ENCODE data around the gene RASA3. TPM values are rescaled to one million over a fixed set of nuclear protein-coding genes. Genes with fewer than 3 reads are reported as not detected.

The RASA3 gene
- total and polyA plus RNA-seq, 2 donors (not counting 3 experiments of a cell fraction or from before 2014, with no cell fraction given), result 26.5 to 53.8 TPM

DNA sequence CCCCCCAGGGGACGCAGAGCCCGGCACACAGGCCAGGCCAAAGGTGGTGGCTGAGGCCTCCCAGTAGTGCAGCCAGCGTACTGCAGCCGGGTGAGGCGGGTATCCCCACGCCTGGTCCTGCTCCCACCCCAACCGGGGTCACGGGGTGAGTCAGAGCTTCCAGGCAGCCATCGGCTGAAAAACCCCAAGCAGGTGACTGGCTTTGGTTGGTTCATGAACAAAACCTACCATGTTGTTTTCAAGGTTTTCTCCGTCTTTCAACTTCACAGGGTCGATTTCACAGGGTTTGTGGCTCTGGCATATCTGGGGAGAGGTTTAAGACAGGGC, 116.5 kb downstream of the RASA3 start:
- Histone ChIP-seq H3K9me1 (replicated peaks; ENCODE audit: control insufficient read depth, extremely low read depth, insufficient read depth, low read length) (no peaks in the 10 kb centered on the region), H3K9ac (replicated peaks; ENCODE audit: extremely low read depth, insufficient read depth, low read length) (no peak overlapping the region), H3K4me1 (ENCODE audit: control insufficient read depth, extremely low read depth, insufficient read depth, low read length) (no peaks in the 10 kb centered on the region), H3K36me3 (ENCODE audit: control insufficient read depth in 2 of 2, extremely low read depth in 1 of 2, insufficient read depth in 2 of 2, low read length in 2 of 2) (peaks cover 10 to 68% of the 10 kb centered on the region in 2 experiments), H4K20me1 (replicated peaks; ENCODE audit: control insufficient read depth, extremely low read depth, insufficient read depth, low read length) (no peaks in the 10 kb centered on the region), H2AFZ (ENCODE audit: low read depth, low read length) (no peak overlapping the region), H3K79me2 (ENCODE audit: control insufficient read depth, insufficient read depth, low read length) (no peaks in the 10 kb centered on the region), H3K4me3 (replicated peaks in 1 of 3; ENCODE audit: insufficient read depth in 1 of 3, low read depth in 1 of 3, low read length in 3 of 3) (no peak overlapping the region), H3K9me3 (replicated peaks; ENCODE audit: control insufficient read depth, insufficient read depth, low read length) (no peaks in the 10 kb centered on the region), H3K27ac (ENCODE audit: insufficient read depth, low read depth, low read length) (no peak overlapping the region), H3K4me2 (ENCODE audit: insufficient read depth, low read length) (no peak overlapping the region), H3K27me3 (ENCODE audit: control insufficient read depth in 2 of 2, insufficient read depth in 2 of 2, low read length in 2 of 2) (no peaks in the 10 kb centered on the region)
- ChIA-PET CTCF (interaction anchor here (1.0 kb wide), 1 partner anchor 18 kb away, joined by 3 read pairs; no protein-coding TSS in a partner anchor), POLR2A (no interaction called here)
- FAIRE-seq (no peak), DNase-seq (ENCODE audit: low read depth, low spot score) (no peak)
- dilution Hi-C loops (cut with MboI; ENCODE audit: extremely low pct_ligation_motif_present, low sequenced_read_pairs), result no loop called here
- no peak for TF ChIP-seq POLR2A (IDR thresholded peaks at IDR 0.05; ENCODE audit: low read depth, low read length)
- no peak for TF ChIP-seq EZH2 (IDR thresholded peaks at IDR 0.05; ENCODE audit: borderline replicate concordance, low read depth, low read length, severe bottlenecking)
- no peak for TF ChIP-seq FOS (IDR thresholded peaks at IDR 0.05; ENCODE audit: borderline replicate concordance, insufficient read depth, low read length)
- TF ChIP-seq POLR2AphosphoS5 (IDR thresholded peaks at IDR 0.05; ENCODE audit: insufficient read depth, low read depth, low read length), result peak; percentile 10
- TF ChIP-seq MYC (IDR thresholded peaks at IDR 0.05; ENCODE audit: low read depth, low read length), result no peak
- BruUV-seq (replicated peaks), result no TSS peak
- intact Hi-C loops (cut with micrococcal nuclease), result no loop called here

DNA sequence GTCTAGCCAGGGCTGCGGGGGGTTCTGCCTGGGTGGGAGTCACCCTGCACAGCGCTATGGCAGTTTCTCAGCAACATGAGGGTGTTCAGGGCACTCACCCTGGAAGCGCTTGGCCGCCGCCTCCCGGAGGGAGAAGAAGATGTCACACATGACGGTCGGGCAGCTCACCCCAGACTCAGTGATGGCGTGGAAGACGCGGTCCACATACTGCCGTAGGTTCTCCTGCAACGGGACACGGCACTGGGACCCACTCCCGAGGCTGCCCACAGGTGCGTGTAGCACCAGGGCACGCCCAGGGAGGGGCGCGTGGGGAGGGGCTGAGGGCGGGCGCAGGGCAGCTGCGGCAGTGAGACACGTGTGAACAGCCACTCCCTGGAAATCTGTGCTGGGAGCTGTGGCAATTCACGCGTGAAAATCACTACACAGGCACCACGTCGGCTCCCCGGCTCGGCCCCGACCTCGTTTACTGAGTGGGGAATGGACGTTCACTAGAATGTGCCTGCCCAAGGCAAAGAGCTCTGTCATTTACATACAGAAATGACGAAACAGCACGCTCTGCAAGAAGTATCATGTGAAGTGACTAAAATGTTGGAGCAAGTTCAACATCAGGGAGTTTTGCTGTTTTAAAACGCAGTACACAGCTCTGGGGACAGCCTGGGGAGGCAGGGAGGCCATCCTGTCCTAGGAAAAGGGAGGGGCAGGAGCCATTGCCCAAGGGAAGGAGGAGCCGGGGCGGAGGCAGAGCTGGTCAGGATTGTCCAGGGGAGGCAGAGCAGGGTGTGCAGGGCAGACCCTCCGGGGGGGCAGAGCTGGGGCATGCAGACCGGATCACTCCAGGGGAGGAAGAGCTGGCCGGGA, 117.1 kb downstream of the RASA3 start:
- Histone ChIP-seq H4K20me1 (replicated peaks; ENCODE audit: control insufficient read depth, extremely low read depth, insufficient read depth, low read length) (no peaks in the 10 kb centered on the region), H3K9me1 (replicated peaks; ENCODE audit: control insufficient read depth, extremely low read depth, insufficient read depth, low read length) (no peaks in the 10 kb centered on the region), H3K4me3 (replicated peaks in 1 of 3; ENCODE audit: insufficient read depth in 1 of 3, low read depth in 1 of 3, low read length in 3 of 3) (no peak overlapping the region), H3K36me3 (ENCODE audit: control insufficient read depth in 2 of 2, extremely low read depth in 1 of 2, insufficient read depth in 2 of 2, low read length in 2 of 2) (peaks cover 10 to 63% of the 10 kb centered on the region in 2 experiments), H3K4me1 (ENCODE audit: control insufficient read depth, extremely low read depth, insufficient read depth, low read length) (no peaks in the 10 kb centered on the region), H3K4me2 (ENCODE audit: insufficient read depth, low read length) (no peak overlapping the region), H2AFZ (ENCODE audit: low read depth, low read length) (no peak overlapping the region), H3K27ac (ENCODE audit: insufficient read depth, low read depth, low read length) (no peak overlapping the region), H3K9me3 (replicated peaks; ENCODE audit: control insufficient read depth, insufficient read depth, low read length) (no peaks in the 10 kb centered on the region), H3K9ac (replicated peaks; ENCODE audit: extremely low read depth, insufficient read depth, low read length) (no peak overlapping the region), H3K79me2 (ENCODE audit: control insufficient read depth, insufficient read depth, low read length) (no peaks in the 10 kb centered on the region), H3K27me3 (ENCODE audit: control insufficient read depth in 2 of 2, insufficient read depth in 2 of 2, low read length in 2 of 2) (no peaks in the 10 kb centered on the region)
- TF ChIP-seq GATA2 (IDR thresholded peaks at IDR 0.05; ENCODE audit: insufficient read depth, insufficient read length, low read depth, low read length) (no peak), POLR2AphosphoS5 (IDR thresholded peaks at IDR 0.05; ENCODE audit: insufficient read depth, low read depth, low read length) (no peak), JUN (IDR thresholded peaks at IDR 0.05; ENCODE audit: borderline replicate concordance, insufficient read depth, insufficient read length, low read depth) (no peak), MYC (IDR thresholded peaks at IDR 0.05; ENCODE audit: low read depth, low read length) (no peak), EZH2 (IDR thresholded peaks at IDR 0.05; ENCODE audit: borderline replicate concordance, low read depth, low read length, severe bottlenecking) (no peak), POLR2A (IDR thresholded peaks at IDR 0.05; ENCODE audit: low read depth, low read length) (no peak), FOS (IDR thresholded peaks at IDR 0.05; ENCODE audit: borderline replicate concordance, insufficient read depth, low read length) (no peak)
- TF ChIP-seq, protein P1, sequence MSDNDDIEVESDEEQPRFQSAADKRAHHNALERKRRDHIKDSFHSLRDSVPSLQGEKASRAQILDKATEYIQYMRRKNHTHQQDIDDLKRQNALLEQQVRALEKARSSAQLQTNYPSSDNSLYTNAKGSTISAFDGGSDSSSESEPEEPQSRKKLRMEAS (IDR thresholded peaks at IDR 0.05; ENCODE audit: insufficient read depth, insufficient read length), result no peak
- TF ChIP-seq, protein P2, sequence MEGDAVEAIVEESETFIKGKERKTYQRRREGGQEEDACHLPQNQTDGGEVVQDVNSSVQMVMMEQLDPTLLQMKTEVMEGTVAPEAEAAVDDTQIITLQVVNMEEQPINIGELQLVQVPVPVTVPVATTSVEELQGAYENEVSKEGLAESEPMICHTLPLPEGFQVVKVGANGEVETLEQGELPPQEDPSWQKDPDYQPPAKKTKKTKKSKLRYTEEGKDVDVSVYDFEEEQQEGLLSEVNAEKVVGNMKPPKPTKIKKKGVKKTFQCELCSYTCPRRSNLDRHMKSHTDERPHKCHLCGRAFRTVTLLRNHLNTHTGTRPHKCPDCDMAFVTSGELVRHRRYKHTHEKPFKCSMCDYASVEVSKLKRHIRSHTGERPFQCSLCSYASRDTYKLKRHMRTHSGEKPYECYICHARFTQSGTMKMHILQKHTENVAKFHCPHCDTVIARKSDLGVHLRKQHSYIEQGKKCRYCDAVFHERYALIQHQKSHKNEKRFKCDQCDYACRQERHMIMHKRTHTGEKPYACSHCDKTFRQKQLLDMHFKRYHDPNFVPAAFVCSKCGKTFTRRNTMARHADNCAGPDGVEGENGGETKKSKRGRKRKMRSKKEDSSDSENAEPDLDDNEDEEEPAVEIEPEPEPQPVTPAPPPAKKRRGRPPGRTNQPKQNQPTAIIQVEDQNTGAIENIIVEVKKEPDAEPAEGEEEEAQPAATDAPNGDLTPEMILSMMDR (IDR thresholded peaks at IDR 0.05; ENCODE audit: extremely low read depth in 1 of 2, insufficient read depth in 1 of 2, low read depth in 1 of 2, low read length in 2 of 2), result no peak
- dilution Hi-C loops (cut with MboI; ENCODE audit: extremely low pct_ligation_motif_present, low sequenced_read_pairs) (no loop called here), intact Hi-C loops (cut with micrococcal nuclease) (no loop called here)
- ChIA-PET CTCF (interaction anchor here (1.0 kb wide), 1 partner anchor 19 kb away, joined by 3 read pairs; no protein-coding TSS in a partner anchor), POLR2A (no interaction called here)
- FAIRE-seq (no peak), DNase-seq (ENCODE audit: low read depth, low spot score) (no peak)
- BruUV-seq (replicated peaks), result no TSS peak

Data from endothelial cell of umbilical vein (primary cell).